Colonic mucosa (tissue), 4 donors: ENCODE measurements around the gene ATP6V0D1. TPM values are rescaled to one million over a fixed set of nuclear protein-coding genes. Genes with fewer than 3 reads are reported as not detected.
A peak's percentile ranks its signal among the peaks of the same experiment; 100 is the strongest.

Experiments used
- DNase-seq: peaks from one replicate; pipeline ENCODE4 v3.0.0-alpha.2; 2020
- H3K27ac ChIP-seq: fragments of 200-600 bp; one replicate; pipeline ENCODE4 v1.8.0; 2021
- H3K27me3 ChIP-seq: fragments of 200-600 bp; one replicate; pipeline ENCODE4 v1.8.0; 2021
- H3K36me3 ChIP-seq: fragments of 200-600 bp; one replicate; pipeline ENCODE4 v1.8.0; 2021
- H3K4me1 ChIP-seq: fragments of 200-600 bp; one replicate; pipeline ENCODE4 v1.8.0; 2021; ENCODE audit warnings: mild to moderate bottlenecking
- H3K4me3 ChIP-seq: fragments of 200-600 bp; one replicate; pipeline ENCODE4 v1.8.0; 2021
- H3K9ac ChIP-seq, 2 donors: one replicate each; pipeline ENCODE4 v1.7.0; 2013; ENCODE audit warnings: control low read depth in 2 of 2, low read depth in 2 of 2, low read length in 2 of 2
- H3K9me3 ChIP-seq: fragments of 200-600 bp; one replicate; pipeline ENCODE4 v1.8.0; 2021
- CTCF ChIP-seq: fragments of 200-600 bp; IDR thresholded peaks from one replicate; pipeline ENCODE4 v1.8.0; 2022; ENCODE audit warnings: antibody characterized with exemption, mild to moderate bottlenecking
- intact Hi-C: fragments of 100-400 bp; cut with DNase I; formaldehyde crosslinking; loops from one replicate; pipeline ENCODE4 v1.14.1; 2022
- total RNA-seq, 2 donors: library from RNA; stranded (reverse); fragmentation: NEBNext Ultra II Directional in 1 of 2; extraction: Animal tissue kit (Norgen Biotek cat#: 25700) in 1 of 2; gene quantifications; one replicate each; pipeline ENCODE4 v1.2.1, GENCODE V29; 2021
- donor health status: healthy.
- donor health status: DM: no; HTN: no; CAD: no.
- donor health status: DM: no; HTN: no; CAD: no.

ATP6V0D1 gene
- total RNA-seq, 2 donors from 2014 or later: 194 to 195 TPM

- H3K36me3 ChIP-seq: no peaks in the 10 kb centered on the region
- DNase-seq: no peak
- intact Hi-C loops: loop anchor here (10.0 kb wide), 1 partner anchor 50 kb away; no protein-coding TSS in a partner anchor
These were observed 86.5 kb downstream of the ATP6V0D1 start for GRCh38 chr16:67394155-67395104.

GRCh38 chr16:67393788-67394154 is 87.2 kb downstream of the ATP6V0D1 start:
- Histone ChIP-seq H3K27me3 (peaks cover 7% of the 10 kb centered on the region), H3K9ac (peak overlapping the region; percentile 43 to 64), H3K4me3 (peak overlapping the region; percentile 29), H3K4me1 (peaks cover 21% of the 10 kb centered on the region), H3K36me3 (no peaks in the 10 kb centered on the region), H3K9me3 (no peaks in the 10 kb centered on the region), H3K27ac (peak overlapping the region; percentile 15)
- intact Hi-C loops: loop anchor here (10.0 kb wide), 1 partner anchor 49 kb away; no protein-coding TSS in a partner anchor
- no peak for TF ChIP-seq CTCF
- no peak for DNase-seq

More at GRCh38 chr16:67394155-67395104, 86.5 kb downstream of the ATP6V0D1 start:
- H3K27ac ChIP-seq: no peak overlapping the region
- peaks cover 7% of the 10 kb centered on the region for H3K27me3 ChIP-seq
- peak overlapping the region; percentile 43 to 64 for H3K9ac ChIP-seq
- H3K4me1 ChIP-seq: peaks cover 21% of the 10 kb centered on the region
- no peaks in the 10 kb centered on the region for H3K9me3 ChIP-seq
- TF ChIP-seq CTCF: no peak
- no peak overlapping the region for H3K4me3 ChIP-seq

- Histone ChIP-seq H3K36me3 (no peaks in the 10 kb centered on the region), H3K4me3 (peak within 1 kb of the TSS; percentile 29), H3K27ac (peak within 1 kb of the TSS; percentile 15), H3K27me3 (peaks cover 7% of the 10 kb centered on the region), H3K4me1 (peaks cover 21% of the 10 kb centered on the region), H3K9me3 (no peaks in the 10 kb centered on the region), H3K9ac (peak within 1 kb of the TSS; percentile 64 to 67)
- peak; percentile 93 for DNase-seq
- peak; percentile 52 for TF ChIP-seq CTCF
- intact Hi-C loops: loop anchor here (10.0 kb wide), 1 partner anchor 48 kb away; no protein-coding TSS in a partner anchor
These were observed 87.7 kb downstream of the ATP6V0D1 start, which contains the start of gene TPPP3 for GRCh38 chr16:67393111-67393787. Gene TPPP3, minus strand, starts transcription at chr16:67393498. Its CDS starts 2,387 bp downstream, at chr16:67391111.

- Histone ChIP-seq H3K27me3 (peaks cover 7% of the 10 kb centered on the region), H3K9me3 (no peaks in the 10 kb centered on the region), H3K36me3 (no peaks in the 10 kb centered on the region), H3K9ac (peak overlapping the region; percentile 64 to 67), H3K4me3 (peak overlapping the region; percentile 29), H3K27ac (no peak overlapping the region), H3K4me1 (peaks cover 21% of the 10 kb centered on the region)
- DNase-seq: no peak
- intact Hi-C loops: loop anchor here (10.0 kb wide), 1 partner anchor 48 kb away; no protein-coding TSS in a partner anchor
- TF ChIP-seq CTCF: no peak
These were observed 88.5 kb downstream of the ATP6V0D1 start for GRCh38 chr16:67392301-67393059.
